HG02623 (cell line): ENCODE measurements around the gene C1QL1.

Experiments
- ATAC-seq: cut with Tn5 transposase; IDR thresholded peaks from one replicate; pipeline ENCODE4 v1.9.1; 2021; ENCODE audit warnings: moderate library complexity; ENCODE audit not compliant: unreplicated experiment

The C1QL1 gene

DNA sequence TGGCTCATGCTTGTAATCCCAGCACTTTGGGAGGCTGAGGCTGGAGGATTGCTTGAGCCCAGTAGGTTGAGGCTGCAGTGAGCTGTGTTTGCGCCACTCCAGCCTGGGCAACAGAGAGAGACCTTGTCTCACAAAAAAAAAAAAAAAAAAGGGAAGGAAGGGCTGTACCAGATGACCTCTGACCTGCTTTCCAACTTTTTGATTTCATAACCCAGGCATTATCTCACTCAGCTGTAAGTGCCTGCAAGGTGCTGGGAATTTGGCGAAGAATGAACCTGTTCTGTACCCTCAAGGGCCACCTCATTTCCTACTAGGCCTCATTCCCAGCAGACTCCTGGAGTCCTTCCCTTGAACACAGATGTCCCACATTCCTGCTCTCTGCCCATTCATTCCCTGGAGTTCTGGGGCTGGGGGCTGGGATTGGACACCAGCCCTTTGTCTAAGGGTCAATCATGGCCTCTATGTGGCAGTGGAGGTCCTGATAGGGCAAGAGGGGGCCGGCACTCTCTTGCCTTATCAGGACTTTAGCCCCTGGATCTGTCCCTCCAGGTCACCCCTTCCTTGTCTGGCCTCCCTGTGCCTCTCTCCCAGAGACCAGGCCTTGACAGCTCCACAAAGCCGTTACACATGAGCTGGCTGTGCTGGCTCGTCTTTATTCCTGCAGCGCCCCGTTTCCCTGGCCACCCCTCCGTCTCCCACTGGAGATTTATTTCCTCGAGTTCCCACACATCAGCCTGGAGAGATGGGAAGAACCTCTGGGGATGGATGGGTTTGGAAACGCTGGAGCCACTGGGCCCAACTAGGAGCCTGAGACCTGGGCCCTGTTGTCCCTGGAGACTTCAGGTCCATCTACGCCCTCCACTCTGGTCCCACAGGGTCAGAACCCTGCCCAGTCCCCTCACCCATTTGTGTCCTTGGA, 52.0 kb downstream of the C1QL1 start:
- no peak for ATAC-seq

GRCh38 chr17:44915321-44915726, 52.8 kb downstream of the C1QL1 start, which contains the start of gene GFAP:
TSS of gene GFAP (minus strand) at chr17:44915500. CDS start at chr17:44915486, 14 bp downstream.
- no peak for ATAC-seq

DNA sequence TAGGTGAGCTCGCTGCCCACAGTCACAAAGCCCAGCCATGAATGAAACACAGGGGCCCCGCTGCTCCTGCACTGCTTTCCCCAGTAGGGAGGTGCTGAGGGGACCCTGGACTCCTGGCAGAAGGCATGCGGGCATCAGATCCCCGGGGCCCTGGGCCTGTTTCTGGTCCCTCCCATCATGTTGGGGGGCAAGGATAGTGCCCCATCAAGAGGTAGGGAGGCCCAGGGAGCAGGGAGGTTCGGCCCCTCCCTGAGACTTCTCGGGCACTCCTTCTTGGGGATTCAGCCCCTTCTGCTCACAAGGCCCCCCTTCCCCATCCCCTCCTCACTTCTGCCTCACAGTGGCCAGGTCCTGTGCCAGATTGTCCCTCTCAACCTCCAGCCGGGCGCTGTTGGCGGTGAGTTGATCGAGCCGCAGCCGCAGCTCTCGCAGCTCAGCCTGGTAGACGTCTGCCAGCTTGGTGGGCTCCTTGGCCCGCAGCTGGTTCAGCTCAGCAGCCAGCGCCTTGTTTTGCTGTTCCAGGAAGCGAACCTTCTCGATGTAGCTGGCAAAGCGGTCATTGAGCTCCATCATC, 53.3 kb downstream of the C1QL1 start:
- no peak for ATAC-seq

- no peak for ATAC-seq
Observed at GRCh38 chr17:44914148-44914547, 54.0 kb downstream of the C1QL1 start.

GRCh38 chr17:44913676-44914075, 54.4 kb downstream of the C1QL1 start:
- ATAC-seq, result no peak

GRCh38 chr17:44912763-44913544, 55.1 kb downstream of the C1QL1 start:
- no peak for ATAC-seq

DNA sequence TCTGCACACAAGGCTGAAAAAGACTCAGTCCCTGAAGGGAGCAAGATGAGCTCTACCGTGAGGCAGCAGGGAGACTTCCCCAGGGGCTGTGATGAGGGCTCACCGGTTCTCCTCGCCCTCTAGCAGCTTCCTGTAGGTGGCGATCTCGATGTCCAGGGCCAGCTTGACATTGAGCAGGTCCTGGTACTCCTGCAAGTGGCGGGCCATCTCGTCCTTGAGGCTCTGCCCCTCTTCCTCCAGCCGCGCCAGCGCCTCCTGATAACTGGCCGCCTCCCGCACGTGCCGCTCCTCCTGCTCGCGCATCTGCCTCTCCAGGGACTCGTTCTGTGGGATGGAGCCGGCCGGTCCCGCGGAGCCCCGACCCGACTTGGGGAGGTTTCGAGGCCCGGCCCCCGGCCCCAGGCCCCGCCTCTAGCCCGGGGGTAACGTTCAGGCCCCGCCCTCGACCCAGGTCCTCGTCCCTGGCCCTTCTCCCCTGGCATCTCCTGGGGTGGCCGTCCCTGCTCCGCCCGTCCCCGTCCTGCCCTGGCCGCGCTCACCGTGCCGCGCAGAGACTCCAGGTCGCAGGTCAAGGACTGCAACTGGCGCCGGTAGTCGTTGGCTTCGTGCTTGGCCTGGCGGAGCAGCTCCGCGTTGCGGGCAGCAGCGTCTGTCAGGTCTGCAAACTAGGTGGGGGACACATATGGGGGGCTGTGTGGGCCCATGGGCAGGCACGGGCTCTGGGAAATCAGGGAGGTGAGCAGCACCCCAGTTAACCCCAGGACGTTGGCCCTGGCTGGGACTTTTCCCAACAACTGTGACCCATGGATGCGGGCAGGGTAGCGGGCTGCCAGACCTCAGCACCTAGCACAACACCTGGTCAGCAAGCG, 56.7 kb downstream of the C1QL1 start:
- no peak for ATAC-seq

DNA sequence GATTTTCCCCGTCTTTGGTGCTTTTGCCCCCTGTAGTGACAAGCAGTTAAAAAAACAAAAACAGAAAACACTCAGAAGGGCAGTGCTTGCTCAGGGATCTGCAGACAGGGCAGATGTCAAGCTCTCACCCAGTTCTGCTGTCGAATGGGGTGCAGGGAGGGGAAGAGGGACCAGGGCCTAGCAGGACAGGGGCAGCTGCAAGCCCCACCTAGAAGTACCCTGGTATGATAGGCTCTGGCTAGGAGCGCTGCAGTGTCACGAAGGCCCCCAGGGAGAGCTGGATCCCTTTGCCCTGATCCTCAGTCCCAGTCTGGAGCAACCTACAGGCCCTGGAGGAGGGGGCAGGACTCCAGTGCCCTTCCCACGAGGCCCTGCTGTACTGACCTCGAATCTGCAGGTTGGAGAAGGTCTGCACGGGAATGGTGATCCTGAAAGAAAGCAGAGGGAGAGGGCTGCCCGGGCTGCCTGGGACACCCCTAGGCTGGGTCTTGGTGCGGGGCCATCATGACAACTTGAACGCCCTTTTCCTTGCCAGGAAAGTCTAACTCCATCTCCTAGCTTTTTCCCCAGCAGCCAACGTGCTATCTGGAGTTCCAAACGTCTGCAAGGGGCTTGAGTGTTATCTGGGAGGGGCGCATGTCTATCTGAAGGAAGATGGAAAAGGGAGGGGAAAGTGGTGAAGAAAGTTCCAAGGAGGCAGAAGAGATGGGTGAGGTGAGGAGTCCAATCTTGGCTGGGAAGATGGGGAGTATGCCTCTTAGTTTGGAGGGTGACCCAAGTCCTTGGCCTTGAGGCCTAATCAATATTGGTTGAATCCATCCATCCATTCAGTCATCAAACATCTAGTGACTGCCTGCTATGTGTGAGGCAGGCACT, 57.6 kb downstream of the C1QL1 start:
- no peak for ATAC-seq
